Adrenal gland (tissue), 5 donors: ENCODE data around the gene LMLN.

ENCODE experiments used
- CTCF ChIP-seq, 6 experiments: fragments of 450-650 bp in 4 of 6; fragments of 200-600 bp in 2 of 6; sonication (generic) in 1 of 6; IDR thresholded peaks; 1 replicate in 5 of 6; 2 replicates in 1 of 6; pipeline versions ENCODE4 v1.5.1 to v1.8.0; 2016 to 2021; ENCODE audit warnings: antibody characterized with exemption in 6 of 6, mild to moderate bottlenecking in 2 of 6, moderate library complexity in 1 of 6
- POLR2A ChIP-seq, 2 donors: fragments of 450-650 bp; IDR thresholded peaks; one replicate each; pipeline ENCODE4 v1.6.1; 2017; ENCODE audit warnings: antibody characterized with exemption in 2 of 2, mild to moderate bottlenecking in 2 of 2, moderate library complexity in 1 of 2
- donor health status: DM: no; HTN: no; CAD: no.

- no peak for TF ChIP-seq CTCF (IDR thresholded peaks at IDR 0.05)
- peak in 1 of 2 donors; percentile 58 for TF ChIP-seq POLR2A (IDR thresholded peaks at IDR 0.05)
Observed at GRCh38 chr3:197912741-197913476, 47.1 kb upstream of the LMLN start.
